ENCODE results near the gene IKZF1.

The IKZF1 gene

GRCh38 chr7:50308532-50309385, 4.2 kb downstream of the IKZF1 start:
- DNase-seq (ENCODE audit: low read depth) = no peak

- no peak for DNase-seq (ENCODE audit: low read depth)
Measured at GRCh38 chr7:50309721-50310120, 5.2 kb downstream of the IKZF1 start.

- no peak for DNase-seq (ENCODE audit: low read depth)
Measured at GRCh38 chr7:50310361-50310760, 5.8 kb downstream of the IKZF1 start.

DNA sequence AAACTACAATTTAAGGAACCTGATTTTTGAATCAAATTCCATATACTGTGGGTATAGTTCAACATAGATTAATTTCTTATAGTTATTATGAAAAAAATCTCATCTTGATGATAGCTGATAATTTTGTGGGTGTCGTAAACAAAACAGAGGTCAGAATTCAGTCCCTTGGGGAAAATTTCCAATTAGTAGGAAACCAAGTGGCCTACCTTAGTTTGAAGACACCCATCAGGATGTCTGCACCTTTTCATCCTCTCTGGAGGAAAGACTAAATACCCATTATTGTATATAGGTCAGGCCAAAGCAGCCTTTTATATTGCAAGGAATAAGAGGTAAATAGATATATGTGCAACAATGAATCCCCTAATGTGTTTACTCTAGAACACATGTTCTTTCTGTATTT, 6.4 kb downstream of the IKZF1 start:
- no peak for DNase-seq (ENCODE audit: low read depth)

DNA sequence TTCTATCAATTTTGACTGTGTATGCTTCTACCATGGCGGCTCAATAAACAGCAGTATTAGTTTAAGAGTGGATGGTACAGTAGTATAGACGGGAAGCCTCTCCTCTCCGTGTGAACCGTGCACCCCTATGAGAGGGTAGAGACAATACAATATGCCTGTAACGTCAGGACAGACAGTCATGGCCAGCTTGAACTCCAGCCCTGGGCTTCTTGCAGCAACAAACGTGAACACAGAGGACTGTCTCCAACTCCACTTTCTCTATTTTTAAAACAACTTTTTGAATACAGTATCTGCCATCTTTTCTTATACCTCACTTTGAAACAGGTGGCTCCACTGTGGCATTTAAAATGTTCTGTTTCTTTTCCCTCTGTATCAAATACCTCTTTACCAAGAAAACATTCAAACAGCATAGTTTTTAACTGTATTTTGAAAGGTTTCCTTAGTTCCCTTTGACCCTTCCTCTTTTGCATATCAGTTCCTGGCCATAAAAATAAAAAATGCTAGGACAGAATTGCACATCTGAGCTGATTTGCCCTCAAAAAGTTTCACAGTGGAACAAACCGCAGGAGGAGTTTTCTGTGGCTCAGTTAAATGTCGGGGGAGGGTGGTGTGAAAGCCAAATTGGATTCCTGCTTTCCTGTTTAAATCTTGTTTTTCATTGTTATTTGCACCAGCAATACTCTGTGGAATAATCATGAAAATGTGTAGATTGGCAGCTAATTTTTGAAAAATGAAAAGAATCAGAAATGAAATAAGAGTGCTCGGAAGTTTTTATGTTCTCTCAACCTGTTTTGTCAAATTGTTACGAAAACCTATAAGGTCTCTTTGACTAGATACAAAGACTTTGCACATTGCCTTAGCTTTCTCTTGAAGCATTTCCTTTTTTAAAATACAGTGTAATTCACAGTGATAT, 8.0 kb downstream of the IKZF1 start:
- DNase-seq (ENCODE audit: low read depth) = no peak

DNA sequence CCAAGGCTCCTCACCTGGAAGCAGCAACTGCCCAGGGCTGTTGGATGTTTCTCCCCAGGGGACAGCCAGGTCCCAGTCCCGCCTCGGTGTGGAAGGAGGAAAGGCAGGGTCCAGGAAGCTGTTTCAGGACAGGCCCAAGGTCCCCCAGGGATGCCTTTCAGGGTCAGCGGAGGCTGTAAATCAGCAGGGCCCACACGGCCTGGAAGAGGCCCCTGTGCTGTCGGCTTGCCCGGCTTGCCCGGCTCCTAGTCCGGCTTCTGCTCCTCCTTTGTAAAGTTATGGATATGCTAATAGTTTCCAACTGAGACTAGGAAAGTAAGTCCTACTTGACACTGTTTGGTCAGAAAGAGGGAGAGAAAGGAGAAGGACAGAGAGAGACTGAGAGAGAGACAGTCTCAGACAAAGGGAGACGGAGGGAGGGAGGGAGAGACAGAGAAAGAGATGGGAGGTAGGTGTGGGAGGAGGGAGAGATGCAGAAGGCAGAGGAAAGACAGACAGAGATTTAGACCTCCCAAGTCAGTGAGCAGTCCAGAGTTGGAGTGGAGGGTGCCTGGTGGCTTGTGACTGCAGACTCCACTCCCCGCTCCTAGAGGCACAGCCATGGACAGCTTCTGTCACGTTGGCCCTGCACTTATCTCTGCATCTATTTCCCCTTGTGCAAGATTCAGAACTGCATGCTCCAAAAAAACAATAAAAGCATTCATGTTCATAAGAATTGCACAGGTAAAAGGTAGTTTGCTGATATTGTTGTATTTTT, 10.5 kb downstream of the IKZF1 start:
- DNase-seq (ENCODE audit: low read depth) = no peak

DNA sequence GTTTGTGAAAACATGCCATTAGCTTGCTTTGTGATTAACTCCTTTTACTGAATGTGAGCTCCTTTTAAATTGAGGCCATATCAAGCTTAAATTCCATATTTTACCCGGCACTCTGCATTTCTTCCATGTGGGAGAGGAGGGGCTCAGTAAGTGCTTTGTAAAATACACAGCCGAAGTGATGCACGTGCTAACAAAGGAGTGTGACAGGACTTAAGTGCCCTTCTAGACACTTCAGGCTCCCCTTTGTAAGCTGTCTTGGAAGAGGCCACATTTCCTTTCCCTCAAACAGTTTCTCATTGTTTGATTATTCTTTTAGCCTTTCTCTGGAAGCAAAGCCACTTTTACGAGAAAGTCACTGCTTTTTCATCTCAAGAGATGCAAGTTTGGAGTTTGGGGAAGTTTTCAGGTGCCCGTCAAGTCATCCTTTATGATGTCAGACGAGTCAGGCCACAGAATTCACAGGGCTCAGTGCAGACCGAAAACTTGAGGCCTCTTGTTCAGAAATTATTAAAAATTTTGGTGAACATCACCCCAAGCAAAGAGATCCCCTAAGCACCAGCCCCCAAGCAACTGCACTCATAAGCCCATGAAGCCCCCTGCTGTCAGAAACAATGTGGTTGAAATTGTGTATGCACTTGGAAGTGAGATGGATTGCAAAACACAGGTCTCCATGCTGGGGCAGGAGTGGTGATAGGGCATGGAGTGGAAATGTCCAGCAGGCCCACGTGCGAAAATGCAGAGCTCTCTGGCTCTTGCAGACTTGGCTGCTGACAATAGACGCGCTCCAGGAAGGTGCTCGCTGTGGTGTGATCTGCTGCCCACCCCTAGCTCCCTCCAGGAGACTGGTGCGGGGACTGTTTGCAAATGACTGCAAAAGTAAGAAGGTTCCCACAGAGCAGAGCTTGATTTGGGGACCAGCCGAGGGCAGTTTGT, 11.5 kb downstream of the IKZF1 start:
- DNase-seq (ENCODE audit: low read depth) = no peak

GRCh38 chr7:50317221-50317678, 12.7 kb downstream of the IKZF1 start:
- DNase-seq (ENCODE audit: low read depth) = no peak

DNA sequence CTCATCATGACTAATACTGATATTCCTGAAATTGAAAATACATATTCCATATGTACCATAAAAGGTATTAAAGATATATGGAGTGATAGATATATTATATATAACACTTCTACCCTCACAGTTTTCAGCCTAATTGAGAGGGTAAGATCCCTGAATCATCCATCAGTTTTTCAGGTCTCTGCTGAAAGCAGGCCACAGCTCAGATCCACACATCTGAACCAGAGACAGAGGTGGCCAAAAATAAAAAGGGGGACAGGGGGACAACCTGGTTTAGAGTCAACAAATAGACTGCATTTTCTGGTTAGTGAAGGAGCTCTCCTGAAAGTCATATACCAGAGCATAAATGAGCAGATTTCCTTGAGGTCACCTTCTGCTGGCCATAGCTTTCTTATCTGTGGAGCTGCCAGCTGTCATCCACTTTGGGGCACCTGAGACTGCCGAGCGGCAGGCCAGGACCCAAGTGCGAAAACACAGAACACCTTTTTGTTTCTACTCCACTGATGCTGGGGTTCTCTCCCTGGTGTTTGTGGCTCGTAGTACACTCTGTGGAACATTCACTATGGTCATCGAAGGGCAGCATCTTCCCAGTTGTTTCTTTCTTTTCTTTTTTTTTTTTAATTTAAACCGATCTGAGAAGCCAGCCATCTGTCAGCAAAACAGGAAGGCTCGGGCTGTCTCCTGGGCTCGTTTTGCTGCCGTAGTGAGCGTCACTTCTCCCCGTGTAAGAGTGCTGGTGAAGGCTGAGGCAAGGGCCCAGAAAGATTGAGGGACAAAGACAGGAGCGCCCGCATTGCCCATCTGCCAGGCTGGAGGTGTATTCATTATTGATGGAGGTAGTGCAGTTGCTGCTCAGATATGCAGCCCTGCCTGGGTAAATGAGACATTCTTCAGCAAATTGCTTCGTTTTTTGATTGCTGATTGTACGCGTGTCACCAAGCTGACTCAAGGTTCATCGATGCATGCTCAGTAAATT, 13.5 kb downstream of the IKZF1 start:
- DNase-seq (ENCODE audit: low read depth) = no peak

DNA sequence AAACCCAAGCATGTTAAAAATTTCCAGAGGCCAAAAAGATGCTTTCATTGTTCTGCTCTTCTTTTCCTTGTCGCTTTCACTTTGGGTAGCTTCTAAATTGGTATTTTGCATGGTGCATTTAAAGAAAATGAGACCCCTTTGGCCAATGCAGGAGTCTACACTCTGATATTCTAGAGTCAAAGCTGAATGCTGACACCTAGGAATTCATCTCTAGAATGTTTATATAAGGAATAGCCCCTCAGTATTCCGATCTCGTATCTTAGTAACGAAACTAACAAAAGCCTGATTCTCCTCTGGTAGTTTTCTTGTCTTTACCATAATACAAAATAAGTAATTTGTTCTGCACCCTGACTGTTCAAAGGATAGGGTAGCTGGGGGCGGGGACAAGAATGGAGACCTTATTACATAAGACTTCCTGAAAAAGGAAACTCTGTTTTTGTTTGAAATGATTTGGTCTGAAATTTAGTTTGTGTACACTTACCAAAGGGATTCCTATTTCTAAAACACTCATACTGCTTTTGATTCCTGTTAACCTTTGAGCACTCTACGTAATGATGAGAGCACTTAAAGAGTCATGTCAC, 17.1 kb downstream of the IKZF1 start:
- no peak for DNase-seq (ENCODE audit: low read depth)

DNA sequence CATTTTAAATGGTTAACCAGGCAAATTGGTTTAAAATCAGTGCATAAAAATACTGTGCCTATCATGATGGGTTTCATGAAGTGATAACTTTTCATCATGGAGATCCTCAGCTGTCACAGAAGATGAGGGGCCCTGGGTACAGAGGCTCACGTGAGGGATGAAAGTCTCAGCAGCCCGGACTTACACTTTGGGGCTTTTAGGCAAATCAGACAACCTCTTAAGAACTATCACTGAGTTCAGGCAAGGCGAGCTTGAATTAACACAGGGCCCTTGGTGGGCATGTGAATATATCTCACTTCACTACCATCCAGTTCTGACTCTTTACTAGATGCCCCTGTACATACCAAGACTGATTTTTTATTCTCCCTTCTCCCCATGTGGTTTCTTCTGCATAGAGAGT, 19.6 kb downstream of the IKZF1 start:
- DNase-seq (ENCODE audit: low read depth) = no peak

DNA sequence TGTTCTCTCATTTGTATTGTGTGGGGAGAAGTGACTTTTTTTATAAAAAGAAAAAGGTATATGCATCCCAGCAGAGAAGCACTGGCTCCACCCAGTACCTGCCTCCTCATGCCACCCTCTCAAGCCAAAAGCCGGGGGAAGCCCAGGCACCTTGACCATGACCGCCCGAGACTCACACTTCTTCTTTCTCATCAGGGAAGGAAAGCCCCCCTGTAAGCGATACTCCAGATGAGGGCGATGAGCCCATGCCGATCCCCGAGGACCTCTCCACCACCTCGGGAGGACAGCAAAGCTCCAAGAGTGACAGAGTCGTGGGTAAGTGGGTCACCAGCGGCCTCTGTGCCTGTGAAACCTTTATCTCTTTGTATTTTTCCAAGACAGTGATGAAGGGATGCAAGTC, 22.9 kb downstream of the IKZF1 start:
- no peak for DNase-seq (ENCODE audit: low read depth)

- no peak for DNase-seq (ENCODE audit: low read depth)
Measured at GRCh38 chr7:50329775-50330174, 25.3 kb downstream of the IKZF1 start.

- no peak for DNase-seq (ENCODE audit: low read depth)
Measured at GRCh38 chr7:50330254-50330653, 25.7 kb downstream of the IKZF1 start.

GRCh38 chr7:50330696-50331095, 26.2 kb downstream of the IKZF1 start:
- no peak for DNase-seq (ENCODE audit: low read depth)

DNA sequence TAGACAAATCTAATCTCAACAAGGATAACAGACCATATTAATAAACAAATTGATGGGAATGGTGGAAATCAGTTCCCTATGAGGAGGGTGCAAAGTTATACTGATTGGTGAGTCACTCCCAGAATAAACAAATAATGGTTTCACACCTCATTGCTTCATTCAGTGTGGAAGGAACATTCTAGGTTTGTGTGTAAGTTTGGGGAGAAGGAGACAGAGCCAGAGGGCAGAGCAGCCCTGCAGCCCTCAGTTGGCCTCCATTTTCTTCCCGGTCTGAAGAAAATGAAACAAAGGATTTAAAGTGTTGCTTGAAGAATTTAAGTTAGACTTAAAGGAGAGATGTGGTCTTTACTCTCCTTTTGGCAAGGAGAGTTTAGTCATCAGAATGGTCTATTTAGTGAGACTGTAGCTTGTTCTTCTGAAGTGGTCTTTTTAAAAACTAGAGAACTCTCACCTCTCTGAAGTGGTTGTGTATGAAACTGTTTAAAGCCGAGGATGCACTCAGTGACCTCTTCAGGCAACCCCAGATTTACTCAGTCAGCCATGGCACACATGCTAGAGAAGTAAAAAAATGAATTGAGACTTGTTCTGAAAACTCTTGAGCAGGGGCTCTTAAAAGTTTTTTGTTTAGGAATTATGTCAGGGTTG, 27.2 kb downstream of the IKZF1 start:
- DNase-seq (ENCODE audit: low read depth) = no peak

DNA sequence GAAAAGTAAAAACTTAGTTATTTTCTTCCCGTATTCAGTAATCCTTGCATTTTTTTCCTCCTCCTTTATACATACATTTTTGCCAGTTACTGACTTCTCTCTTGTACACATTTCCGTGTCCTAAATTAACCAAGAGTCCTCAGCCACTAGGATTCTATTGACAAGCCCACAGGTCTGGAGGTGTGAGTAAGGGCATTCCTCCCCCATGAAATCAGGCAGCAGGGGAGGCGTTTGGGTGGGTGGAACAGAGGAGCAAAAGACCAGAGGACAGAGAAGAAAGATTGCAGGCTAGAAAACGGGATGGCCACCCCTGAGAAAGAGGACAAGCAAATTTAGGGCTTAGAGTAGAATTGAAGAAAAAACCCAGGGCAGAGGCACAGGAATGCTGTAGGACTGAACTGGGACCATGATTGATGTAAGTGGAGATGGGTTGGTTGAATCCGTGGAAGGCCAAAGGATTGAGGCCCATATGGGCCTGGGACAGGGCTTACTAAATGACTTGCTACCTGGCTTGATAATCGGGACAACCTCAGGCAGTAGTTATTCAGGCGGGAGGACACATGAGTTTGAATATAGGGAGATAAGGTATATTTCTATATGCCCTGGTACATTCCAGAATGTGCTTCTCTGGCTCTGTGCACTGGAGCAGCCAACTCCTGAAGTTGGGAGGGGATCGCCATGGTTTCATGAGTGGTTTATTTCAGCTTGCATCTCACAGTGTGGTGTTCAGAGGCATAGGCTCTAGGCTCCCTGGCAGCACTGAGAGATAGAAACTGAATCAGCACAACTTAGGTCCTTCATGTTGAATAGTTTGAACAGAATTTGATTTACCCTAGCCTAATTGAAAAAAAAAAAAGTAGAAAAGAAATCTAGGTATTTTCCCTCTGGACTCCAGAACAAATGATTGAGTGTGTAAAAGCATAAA, 28.0 kb downstream of the IKZF1 start:
- no peak for DNase-seq (ENCODE audit: low read depth)

DNA sequence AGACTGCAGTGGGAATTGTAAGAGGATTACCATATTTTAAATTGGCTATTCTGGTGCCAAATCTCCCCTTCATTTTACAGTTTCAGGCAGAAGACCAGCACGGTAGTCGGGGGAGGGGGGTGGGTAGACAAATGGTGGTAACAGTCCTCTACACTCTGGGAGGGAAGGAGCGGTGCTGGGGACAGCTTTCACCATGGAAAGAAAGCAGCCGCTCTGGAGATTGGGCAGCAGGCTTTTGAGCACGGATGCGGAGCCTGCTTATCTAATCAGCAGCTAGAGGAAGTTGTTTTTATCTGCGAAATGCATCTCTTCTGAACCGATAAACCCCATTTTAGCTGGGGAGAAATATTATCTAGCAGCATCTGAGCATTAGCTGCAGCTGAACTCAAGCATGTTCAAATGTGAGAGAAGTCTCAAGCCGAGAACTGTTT, 28.7 kb downstream of the IKZF1 start:
- no peak for DNase-seq (ENCODE audit: low read depth)
